Loucy (cell line): ENCODE measurements around the gene SUPT20HL1.

Experiments
- EZH2phosphoT487 ChIP-seq: fragments of 200-600 bp; IDR thresholded peaks from 2 replicates; pipeline ENCODE4 v1.6.1; 2018; ENCODE audit warnings: antibody characterized with exemption, mild to moderate bottlenecking, moderate library complexity, borderline replicate concordance
- TF ChIP-seq, protein P1 (sequence below): fragments of 200-600 bp; sonication (generic); conservative IDR thresholded peaks from 2 replicates; pipeline ENCODE4 v1.5.1; 2014; ENCODE audit warnings: mild to moderate bottlenecking, antibody characterized with exemption, low read length

DNA sequence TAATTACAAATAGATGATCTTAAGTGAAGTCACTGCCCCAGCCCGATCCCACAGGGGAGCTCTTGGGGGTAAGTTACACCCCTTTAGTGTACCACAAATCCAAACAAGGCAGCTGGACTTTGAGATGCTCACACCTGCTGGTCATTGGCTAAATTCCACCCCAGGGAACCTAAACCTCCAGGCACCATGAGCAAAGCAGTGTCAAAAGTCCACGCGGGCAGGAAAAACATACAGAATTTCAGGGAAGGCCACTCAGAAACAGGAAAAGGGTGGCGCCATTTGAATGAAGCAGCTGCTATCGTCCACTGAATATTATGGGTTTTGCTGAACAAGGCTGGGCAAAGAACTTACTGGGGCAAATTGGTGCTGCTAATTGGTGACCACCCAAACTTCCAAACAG lies 30.9 kb downstream of the SUPT20HL1 start:
- TF ChIP-seq, protein P1, sequence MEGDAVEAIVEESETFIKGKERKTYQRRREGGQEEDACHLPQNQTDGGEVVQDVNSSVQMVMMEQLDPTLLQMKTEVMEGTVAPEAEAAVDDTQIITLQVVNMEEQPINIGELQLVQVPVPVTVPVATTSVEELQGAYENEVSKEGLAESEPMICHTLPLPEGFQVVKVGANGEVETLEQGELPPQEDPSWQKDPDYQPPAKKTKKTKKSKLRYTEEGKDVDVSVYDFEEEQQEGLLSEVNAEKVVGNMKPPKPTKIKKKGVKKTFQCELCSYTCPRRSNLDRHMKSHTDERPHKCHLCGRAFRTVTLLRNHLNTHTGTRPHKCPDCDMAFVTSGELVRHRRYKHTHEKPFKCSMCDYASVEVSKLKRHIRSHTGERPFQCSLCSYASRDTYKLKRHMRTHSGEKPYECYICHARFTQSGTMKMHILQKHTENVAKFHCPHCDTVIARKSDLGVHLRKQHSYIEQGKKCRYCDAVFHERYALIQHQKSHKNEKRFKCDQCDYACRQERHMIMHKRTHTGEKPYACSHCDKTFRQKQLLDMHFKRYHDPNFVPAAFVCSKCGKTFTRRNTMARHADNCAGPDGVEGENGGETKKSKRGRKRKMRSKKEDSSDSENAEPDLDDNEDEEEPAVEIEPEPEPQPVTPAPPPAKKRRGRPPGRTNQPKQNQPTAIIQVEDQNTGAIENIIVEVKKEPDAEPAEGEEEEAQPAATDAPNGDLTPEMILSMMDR = no peak
- no peak for TF ChIP-seq EZH2phosphoT487
